ENCODE results near the gene LIF.

The LIF gene

DNA sequence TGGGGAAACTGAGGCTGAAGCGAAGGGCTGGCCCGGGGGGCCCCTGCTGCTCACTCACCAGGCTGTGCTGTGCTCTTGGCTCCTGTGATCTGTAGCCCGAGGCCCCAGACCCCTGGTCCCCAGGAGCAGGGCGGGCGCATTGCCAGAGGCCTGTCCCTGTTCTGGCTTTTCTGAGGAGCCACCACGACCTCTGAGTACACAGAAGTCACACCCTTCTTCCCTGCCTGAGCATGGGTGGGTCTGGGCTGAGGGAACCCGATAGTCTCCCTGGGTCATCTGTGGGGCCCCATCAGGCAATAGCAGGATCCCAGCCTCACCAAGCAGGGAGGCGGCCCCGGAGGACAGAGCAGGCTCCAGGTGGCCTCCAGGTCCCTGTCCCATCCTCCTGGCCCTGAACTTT is 37.6 kb upstream of the LIF start:
- no peak for DNase-seq

DNA sequence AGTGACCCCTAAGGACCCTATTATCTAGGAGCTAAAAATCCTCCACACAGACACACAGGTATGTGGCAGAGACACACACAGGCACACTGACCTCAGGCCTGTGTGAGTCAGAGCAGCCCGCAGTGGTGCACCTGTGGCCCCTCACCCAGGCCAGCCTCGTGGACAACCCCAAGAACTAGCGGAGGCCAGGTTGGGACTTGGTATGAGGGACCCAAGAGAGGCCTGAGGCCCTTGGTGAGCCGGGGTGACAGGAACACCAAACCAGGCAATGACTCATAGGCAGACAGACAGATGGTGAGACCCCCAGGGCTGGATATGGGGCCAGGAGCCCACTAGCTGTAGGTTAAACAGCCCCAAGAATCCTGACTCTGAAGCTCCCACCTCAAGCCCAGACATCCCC is 36.8 kb upstream of the LIF start:
- no peak for DNase-seq

DNA sequence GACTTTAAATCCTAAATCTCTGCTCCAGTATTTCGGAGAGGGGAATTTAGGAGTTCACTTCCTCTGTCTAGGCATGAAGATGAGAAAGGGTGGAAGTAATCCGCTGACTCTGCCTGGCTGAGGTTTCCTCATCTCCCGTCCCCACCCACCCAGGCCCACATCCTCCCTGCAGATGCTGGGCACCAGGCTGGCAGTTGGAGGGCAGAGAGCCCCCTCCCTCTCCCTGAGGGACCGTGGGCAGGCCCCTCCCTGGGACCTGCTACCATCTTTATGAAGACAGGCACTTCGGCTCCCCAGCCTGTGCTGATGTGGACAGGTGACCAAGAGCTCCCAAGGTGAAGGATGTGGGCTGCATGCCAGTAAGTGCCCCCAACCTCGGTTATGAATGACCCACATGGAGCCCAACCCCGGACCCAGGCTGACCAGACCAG is 36.1 kb upstream of the LIF start:
- DNase-seq = no peak

DNA sequence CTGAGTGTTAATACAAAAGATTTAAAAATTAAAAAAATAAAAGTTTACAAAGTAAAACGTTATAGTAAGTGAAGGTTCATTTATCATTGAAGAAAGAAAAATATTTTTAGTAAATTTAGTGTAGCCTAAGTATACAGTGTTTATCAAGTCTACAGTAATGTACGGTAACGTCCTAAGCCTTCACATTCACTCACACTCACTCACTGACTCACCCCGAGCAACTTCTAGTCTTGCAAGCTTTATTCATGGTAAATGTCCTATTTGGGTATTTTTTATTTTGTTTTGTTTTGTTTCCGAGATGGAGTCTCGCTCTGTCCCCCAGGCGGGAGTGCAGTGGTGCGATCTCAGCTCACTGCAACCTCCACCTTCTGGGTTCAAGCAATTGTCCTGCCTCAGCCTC is 33.9 kb upstream of the LIF start:
- DNase-seq = no peak

DNA sequence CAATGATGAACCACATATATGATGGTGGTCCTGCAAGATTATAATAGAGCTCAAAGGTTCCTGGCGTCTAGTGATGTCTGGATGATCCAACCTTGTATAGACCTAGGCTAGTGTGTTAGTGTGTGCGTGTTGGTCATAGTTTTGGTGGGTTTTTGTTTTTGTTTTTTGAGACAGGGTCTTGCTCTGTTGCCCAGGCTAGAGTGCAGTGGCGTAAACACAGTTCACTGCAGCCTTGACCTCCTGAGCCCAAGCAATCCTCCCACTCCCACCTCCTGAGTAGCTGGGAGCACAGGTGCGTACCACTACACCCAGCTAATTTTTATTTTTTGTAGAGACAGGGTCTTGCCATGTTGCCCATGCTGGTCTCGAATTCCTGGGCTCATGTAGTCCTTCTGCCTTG is 33.4 kb upstream of the LIF start:
- no peak for DNase-seq

DNA sequence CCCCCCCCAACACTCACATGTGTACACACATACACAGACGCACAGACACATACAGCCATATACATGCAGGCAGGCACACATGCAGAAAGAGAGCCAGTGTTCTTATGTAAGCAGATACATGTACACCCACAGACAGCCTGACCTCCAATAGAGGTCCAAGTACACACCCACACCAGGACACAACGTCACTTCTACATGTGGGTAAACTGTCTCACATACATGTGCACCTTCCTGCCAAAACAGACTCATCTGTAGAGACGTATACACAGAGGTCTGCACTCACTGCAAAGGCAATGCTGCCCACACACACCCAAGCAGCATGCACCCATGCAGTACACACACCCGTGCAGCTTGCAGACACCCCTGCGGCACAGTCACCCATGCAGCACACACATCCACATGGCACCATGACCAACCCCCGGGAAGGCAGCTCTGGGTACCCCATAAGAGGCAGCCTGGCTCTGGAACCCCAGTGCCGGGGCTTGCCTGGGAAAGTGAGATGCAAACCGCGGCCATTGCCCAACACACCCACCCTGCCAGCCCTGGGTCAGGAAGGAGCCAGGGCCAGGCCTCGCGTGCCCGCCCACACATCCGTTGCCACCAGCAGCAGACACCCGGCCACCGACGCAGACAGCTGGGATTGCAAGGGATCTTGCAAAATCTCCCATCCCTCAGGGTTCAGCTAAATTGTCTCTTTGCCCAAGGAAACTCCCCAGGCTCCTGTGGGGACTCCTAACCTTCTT is 32.7 kb upstream of the LIF start:
- DNase-seq = no peak

DNA sequence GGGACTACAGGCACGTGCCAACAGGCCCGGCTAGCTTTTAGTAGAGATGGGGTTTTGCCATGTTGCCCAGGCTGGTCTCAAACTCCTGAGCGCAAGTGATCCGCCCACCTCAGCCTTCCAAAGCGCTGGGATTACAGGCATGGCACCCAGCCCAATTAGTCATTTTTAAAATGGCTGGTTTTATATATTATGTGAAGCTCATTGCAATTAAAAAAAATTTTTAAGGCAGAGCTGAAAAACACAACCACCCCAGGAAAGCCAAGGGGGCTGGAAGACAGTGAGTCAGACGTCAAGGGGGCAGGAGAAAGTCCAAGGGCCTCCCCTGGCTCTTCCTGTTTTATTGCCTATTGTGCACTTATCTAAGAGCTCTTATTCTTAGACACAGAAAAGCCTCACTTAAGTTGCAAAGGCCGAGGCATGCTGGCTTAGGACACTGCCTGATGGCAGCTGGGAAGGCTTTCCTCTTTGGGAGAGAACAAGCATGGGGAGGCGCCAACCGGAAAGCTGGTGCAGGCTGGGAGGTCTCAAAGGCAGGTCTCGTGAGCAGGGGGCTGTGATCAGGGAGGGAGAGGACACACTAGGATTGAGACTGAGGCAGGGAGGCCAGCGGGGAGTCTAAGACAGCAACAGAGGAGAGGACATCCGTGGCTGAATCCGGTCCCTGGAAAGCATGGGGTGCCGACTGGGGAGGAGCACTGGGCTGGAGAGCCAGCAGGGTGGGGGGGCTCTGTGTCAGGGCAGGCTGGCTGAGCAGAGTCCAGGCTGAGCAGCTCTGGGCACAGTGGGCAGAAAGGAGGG is 31.2 kb upstream of the LIF start:
- DNase-seq = no peak

DNA sequence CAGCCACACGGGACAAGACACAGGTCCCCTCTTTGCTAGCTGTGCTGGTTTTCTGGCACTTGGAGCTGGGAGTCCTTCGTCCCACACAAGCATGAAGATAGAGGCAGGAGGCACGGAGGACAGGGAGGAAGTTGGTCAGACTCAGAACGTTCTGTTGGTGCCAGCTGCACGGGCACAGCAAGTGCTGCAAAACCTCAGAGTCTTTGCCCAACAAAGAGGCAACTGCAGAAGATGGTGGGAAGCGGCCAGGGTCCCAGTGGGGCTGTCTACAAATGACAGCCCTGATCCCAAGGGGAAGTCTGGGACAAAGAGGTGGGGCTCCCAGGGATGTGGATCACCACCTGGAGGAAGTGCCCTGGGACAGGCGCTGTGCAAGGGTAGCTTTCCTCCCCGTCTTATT is 29.5 kb upstream of the LIF start:
- DNase-seq = no peak

DNA sequence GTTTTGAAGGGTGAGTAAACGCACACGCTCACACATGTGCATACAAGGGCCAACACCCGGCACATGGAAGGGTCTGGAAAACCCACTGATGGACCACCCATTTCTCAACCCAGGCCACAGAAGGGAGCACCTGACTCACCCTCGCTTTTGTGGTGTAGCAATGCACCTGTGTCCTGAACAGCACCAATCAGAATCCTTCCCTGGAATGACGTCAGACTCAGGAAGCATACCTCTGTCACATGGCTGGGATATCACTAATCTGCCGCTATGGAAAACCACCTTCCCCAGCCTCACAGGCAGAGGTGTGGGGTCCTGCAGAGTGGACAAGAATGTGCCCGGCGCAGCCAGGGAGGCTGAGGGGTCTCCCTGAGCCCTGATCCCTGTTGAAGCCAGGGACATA is 29.1 kb upstream of the LIF start:
- DNase-seq = no peak

DNA sequence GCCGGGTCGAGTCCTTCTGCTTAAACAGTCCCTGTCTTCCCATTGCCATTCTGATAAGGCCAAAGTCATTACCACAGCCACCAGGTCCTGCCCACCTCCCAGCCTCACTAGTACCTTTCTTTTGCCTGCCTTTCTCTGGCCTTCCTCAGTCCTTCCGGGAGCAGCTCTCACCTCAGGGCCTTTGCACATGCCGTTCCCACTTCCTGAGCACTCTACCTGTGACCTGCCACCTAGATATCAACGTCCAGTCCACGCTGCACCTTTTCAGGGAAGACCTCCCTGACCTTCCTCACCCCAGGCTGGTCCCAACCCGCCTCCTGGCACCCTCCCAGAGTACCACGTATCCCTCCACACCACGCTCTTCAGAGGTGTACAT is 27.9 kb upstream of the LIF start:
- no peak for DNase-seq

DNA sequence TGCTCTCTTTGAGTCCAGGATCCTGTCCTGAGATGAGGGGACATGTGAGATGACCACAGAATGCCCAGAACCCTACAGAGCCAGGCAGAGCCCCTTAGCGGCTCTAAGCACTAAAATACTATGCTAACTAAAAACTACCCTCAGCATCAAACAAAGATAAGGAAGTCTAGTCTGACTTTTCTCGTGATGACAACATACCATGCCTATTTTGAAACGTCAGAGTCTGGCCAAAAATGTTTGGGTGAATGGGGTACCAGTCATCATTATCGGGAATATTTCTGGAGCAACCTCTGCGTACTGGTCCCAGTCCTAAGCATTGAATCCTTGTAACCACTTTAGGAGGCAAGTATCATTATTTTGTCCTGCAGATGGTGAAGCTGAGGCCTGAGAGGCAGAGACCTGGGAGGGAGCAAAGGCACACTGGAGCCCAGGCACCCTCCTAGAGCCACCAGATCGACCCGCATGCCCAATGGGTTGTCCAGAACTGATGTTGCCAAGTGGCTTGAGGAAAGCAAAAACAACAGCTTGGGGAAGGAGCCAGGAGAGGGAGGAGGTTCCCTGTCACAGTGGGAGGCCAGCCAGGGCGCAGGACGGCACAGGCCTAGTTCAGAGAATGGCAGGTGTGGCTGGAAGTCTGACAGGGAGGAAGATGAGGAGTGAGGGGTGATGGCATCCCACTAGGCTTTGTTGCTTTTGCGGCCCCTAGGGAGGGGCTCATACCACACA is 27.3 kb upstream of the LIF start:
- DNase-seq = no peak

DNA sequence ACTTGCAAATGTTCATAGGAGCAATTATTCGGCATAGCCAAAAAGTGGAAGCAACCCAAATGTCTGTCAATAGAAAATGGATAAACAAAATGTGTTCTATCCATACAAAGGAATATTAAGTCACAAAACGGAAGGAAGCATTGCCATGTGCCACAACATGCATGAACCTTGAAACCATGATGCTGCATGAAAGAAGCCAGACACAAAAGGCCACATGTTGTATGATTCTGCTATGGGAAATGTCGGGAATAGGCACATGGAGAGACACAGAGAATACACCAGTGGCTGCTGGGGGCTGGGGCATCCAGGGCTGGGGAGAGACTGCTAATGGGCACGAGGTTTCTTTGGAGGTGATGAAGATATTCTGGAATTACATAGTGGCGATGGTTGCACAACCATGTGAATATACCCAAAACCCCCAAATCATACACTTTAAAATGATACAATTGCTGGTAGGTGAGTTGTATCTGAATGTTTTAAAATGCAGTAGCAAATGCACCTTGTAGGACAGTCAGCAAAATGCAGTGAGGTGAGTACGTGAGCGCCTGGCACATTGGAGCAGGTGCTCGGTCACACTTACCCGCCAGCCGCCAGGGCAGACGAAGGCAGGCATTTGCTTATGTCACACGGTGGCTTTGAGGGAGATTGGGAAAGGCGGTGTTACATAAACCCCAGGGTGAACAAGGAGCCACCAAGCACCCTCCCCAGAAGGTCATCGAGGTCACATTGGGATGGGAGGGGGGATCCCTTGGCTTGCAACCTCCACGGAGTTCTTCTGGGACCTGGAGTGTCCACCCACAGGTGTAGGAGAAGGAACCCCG is 26.4 kb upstream of the LIF start:
- DNase-seq = no peak

DNA sequence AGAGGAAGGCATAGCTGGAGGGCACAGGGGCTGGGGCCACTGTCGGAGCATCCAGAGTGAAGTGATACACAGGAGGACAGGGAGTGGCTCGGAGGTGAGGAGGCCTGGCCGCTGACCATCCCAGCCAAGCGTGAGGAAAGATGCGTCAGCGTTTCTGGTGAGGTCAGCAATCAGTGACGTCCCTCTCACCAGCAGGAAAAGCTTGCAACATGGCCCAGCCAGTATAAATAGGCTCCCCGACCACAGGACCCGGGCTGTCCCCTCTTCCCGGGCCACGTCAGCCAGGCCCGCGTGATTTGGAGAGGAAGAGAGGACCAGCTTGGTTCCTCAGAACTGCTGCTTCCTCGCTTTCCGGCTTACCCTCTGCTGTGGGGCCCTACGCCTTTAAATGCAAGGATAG is 24.3 kb upstream of the LIF start:
- no peak for DNase-seq

DNA sequence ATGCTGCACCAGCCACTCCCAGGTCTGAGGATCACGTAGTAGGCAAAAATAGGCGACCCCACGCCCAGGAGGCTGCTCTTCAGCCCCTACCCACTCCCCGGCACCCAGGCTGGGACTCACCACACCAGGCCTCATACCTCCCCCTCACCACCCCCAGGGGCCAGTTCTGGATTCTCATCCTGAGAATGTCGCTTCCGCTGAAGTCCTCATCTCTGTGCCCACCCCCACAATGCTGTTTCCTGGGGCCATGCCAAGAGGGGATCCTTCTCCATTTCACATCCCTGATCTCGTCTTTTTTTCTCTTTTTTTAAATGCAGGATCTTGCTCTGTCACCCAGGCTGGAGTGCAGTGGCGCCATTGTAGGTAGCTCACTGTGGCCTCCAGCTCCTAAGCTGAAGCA is 21.8 kb upstream of the LIF start:
- DNase-seq = no peak

DNA sequence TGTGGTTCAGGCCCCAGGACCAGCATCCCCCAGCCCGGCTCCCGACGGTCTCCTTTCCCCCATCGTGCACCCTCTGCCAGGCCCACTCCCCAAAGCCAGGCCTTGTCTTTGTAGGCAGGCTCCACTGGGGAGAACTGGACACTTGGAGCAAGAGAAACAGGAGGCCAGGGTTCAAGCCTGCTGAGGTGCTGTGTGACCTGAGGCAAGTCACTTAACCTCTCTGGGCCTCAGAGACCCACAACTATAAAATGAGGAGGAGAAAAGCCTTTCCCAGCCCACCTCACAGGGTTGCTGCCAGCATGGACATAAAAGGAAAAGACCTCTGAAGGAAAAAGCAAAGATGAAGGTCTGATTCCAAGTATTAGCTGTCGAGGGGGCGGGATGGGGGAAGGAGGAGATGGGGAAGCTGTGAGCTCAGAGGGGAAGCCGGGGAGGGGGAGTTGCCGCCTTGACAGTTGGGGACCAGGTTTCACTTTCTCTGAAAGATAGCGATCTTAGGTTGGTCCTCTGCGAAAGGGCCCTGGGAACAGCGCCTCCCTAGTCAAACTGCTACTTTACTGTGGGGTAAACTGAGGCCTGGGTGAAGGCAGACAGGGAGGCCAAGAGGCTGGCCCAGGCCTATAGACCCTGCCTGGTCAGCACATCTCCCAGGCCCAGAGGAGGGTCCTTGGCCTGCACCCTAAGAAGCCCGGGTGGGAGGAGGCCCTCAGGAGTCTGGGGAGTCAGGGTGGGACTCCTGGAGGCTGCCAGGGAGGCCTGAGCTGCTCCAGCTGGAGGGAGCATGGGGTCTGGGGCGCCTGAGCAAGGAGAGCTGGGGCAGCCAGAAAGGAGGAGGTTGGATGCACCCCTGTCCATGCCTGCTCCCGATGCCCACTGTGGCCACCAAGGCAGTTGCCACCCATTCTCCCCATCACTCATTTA is 21.1 kb upstream of the LIF start:
- DNase-seq = no peak

DNA sequence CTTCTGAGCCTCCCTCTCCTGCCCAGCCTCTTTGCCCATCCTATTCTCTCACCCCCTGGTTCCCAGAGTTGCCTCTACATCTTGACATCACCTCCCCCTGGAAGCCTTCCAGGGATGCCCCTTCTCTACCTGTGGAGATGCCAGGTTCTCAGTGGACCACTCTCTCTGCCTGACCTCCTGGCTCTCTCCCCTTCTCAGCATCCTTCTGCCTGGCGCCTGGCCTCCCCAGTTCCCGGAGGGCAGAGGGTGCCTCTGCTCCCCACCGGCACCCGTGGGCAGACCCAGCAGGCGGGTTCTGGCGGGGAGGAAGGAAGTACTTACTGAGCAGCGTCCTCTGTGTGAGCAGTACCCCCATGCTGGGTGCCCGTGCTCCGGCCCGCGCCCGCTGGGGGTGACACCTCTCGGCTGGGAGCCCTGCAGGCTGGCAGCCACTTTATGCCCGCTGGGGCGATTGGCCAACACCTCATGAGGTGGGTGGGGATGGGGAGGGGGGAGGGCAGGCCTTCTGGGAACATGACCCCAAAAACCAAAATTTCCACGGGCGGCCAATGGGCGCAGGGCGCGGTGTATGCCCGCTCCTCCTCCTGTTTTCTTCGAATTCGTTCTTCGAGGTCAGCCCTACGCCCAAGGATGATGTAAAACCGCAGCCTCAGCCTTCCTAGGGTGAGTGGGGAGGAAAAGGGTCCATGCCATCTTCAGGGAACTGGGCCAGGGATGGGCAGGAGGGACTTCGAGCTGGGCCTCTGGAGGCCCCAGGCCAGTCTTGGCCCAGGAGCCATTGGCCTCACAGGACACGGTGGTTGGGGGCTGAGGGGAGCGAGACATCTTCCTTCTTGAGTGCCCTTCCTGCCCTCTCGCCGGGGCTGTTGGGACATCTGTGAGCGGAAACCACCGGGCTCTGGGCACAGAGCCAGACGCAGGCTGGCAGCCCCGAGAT is 20.2 kb upstream of the LIF start, which contains the start of gene OSM:
TSS of gene OSM (minus strand) at position 407 of the 937 bp plus-strand sequence. CDS start at position 355, 52 bp downstream.
- no peak for DNase-seq

DNA sequence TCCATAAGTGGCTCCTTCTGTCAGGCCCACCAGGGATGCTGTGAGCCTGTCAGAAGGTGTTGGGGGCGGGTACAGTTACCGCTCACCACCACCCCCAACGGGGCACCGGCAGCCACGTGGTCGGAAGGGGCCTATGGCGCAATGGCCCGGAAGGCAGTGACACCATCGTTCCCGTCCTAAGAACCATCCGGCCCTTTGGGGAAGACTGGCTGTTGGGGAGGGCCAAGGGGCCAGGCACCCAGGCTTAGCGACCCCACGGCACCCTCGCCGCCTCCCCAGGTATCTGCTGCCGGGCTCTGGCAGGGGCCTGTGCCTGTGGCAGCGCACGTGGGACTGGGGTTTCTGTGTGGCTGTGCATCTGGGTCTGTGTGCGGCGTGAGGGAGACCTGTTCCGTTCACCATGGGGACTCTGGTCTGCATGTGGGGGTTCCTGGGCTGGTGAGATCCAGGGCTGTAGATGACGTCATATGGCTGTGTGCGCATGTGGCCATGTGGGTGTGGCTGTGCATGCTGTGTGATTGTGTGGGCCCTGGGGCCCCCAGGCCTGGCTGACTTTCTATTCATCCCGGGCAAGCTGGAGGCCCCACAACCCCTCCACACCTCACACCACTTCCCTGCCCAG is 19.4 kb upstream of the LIF start:
- no peak for DNase-seq

DNA sequence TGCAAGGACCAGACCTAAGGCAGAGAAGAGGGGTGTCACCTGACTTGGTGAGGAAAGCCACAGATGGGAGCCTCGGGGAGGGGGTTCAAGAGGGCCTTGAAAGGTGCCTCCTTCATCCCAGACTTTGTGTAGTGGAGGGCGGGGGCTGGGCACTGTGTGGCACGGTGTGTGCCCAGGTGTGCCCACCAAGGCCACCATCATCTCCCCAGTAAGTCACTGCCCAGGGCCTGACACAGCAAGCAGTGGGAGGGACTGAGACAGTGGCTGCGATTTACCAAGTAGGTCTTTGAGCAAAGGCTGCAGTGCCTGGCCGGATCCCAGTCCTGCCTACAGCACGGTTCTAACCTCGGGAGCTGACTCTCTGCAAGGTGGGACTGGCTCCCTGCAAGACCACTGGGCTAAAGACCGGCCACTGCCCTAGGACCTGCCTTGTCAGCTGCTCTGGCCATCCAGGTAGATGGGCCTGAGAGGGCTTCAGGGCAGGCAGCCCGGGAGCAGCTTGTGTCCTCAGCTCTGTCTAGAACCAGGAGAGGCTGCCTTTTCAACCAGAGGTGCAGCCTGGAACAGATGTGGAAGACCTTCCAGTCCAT is 18.7 kb upstream of the LIF start:
- no peak for DNase-seq

DNA sequence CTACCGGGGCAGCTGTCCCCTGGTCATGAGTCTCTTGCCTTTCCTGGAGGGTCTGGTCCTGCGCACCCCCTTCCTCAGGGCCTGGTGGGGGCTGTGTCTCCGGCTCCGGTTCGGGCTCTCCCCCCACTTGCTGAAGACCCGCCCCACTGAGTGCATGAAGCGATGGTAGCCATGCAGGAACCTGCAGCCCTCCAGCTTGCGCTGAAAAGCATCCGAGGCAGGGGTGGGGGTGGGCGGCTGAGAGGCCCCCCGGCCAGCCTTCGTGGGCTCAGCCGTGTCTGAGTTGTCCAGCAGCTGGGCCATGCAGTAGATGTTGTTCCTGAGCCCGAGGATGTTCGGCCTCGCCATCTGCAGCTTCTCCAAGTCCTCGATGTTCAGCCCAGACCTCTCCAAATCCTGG is 17.3 kb upstream of the LIF start:
- DNase-seq = no peak
